AG09309 (cell line): ENCODE data around the gene SYT17.

ENCODE experiments used
- DNase-seq: peaks from one replicate; pipeline ENCODE4 v3.0.0-alpha.2; 2010; ENCODE audit warnings: low read depth
- H3K4me3 ChIP-seq: 2 replicates; pipeline ENCODE4 v1.5.1; 2011; ENCODE audit warnings: mild to moderate bottlenecking, low read depth, low read length, moderate library complexity; ENCODE audit not compliant: control insufficient read depth
- CTCF ChIP-seq: IDR thresholded peaks from 2 replicates; pipeline ENCODE4 v1.5.1; 2011; ENCODE audit warnings: mild to moderate bottlenecking, low read depth, low read length, inconsistent platforms; ENCODE audit not compliant: insufficient read depth, control insufficient read depth; ENCODE audit errors: missing control alignments

SYT17 gene, protein sequence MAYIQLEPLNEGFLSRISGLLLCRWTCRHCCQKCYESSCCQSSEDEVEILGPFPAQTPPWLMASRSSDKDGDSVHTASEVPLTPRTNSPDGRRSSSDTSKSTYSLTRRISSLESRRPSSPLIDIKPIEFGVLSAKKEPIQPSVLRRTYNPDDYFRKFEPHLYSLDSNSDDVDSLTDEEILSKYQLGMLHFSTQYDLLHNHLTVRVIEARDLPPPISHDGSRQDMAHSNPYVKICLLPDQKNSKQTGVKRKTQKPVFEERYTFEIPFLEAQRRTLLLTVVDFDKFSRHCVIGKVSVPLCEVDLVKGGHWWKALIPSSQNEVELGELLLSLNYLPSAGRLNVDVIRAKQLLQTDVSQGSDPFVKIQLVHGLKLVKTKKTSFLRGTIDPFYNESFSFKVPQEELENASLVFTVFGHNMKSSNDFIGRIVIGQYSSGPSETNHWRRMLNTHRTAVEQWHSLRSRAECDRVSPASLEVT

DNA sequence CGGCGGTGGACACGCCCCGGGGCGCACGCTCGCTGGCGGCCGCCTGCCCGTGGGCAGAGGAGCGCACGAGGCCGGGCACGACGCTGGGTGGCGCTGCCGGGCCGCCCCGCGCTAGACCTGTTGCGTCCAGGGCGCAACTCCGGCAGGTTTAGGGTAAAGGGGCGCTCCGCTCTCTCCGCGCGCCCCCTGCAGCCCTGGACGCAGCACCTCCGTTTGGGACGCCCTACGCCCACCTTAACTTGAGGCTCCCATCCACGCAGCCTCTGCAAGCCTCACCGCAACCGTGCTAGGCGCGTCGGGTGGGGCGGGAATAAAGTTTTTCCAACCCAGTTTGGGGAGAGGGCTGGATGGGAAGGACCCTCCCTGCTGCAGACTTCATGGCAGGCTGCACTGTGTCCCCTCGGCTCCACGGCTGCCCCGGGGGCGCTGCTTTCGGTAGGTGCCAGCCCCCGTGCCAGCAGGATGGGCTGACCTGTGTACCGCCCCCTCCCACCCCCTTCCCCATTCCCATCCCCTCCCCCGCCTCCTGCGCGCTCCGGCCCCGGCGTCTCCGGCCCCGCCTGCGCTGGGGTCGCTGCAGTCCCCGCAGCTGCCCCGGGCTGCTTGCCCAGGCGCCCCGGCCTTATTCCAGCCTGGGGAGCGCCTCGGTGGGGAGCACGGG is at the start of gene SYT17:
Gene SYT17, plus strand, starts transcription at position 531 of the 661 bp plus-strand sequence. CDS start 407 bp downstream, outside the sequence.
- no peak for DNase-seq
- peak within 1 kb of the TSS; percentile 6 for H3K4me3 ChIP-seq
- TF ChIP-seq CTCF: peak; percentile 40

- DNase-seq: peak; percentile 79
- no peak for TF ChIP-seq CTCF
- H3K4me3 ChIP-seq: peak overlapping the region; percentile 65
These were observed 49.1 kb upstream of the SYT17 start for GRCh38 chr16:19118938-19119431.

- DNase-seq: peak; percentile 82
- peak overlapping the region; percentile 65 for H3K4me3 ChIP-seq
- no peak for TF ChIP-seq CTCF
These were observed 48.5 kb upstream of the SYT17 start for GRCh38 chr16:19119564-19119963.

- H3K4me3 ChIP-seq: no peak overlapping the region
- no peak for TF ChIP-seq CTCF
- no peak for DNase-seq
These were observed 44.4 kb upstream of the SYT17 start for GRCh38 chr16:19123535-19124178.

DNA sequence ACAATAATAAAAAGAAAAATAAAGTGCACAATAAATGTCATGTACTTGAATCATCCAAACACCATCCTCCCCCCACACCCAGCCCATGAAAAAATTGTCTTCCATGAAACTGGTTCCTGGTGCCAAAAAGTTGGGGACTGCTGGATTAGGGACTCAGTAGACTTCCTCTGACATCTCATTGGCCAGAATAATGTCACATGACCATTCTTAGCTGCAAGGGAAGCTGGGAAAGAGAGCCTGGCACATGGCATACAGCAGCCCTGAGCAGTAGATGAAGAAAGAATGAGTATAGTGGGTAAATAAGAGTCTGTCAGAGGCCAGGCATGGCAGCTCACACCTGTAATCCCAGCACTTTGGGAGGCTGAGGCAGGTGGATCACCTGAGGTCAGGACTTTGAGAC is 41.7 kb upstream of the SYT17 start:
- DNase-seq: no peak
- no peak for TF ChIP-seq CTCF
- H3K4me3 ChIP-seq: no peak overlapping the region

DNA sequence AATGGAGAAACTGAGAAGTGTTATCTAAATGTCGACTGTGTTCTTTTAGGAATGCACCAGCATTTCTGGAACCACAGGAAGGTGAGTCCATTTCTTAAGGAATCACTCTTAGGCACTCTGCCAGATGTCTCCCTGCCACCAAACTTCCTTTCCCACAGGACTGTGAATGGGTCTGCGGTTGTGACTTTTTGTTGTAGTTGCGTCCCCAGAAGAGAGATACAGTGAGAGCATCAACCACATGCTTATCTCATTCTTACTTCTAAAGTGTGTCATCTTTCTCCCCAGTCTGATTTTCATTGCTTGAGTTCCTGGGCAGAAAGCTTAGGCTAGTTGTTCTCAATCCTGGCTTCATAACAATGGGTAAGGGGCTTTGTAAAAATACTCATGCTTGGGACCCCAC is 40.8 kb upstream of the SYT17 start:
- DNase-seq: no peak
- no peak overlapping the region for H3K4me3 ChIP-seq
- TF ChIP-seq CTCF: no peak
